Effector memory CD8-positive, alpha-beta T cell (primary cell): Measurements from ENCODE around the gene KLK8.

Experiments
- ATAC-seq: fragments of 150-1000 bp; cut with Tn5 transposase; replicated peaks from 2 replicates; pipeline ENCODE4 v1.10.0; 2021; ENCODE audit warnings: mild to moderate bottlenecking, moderate library complexity
- DNase-seq, 3 experiments: peaks; one replicate each; pipeline ENCODE4 v3.0.0; 2021
- H3K27ac Mint-ChIP-seq, 2 donors: one replicate each; pipeline ENCODE4 v1.8.0; 2022; ENCODE audit warnings: mild to moderate bottlenecking in 2 of 2, mixed read lengths in 2 of 2, moderate library complexity in 2 of 2
- H3K27me3 Mint-ChIP-seq, 2 donors: one replicate each; pipeline ENCODE4 v1.8.0; 2022; ENCODE audit warnings: mixed read lengths in 2 of 2
- H3K36me3 Mint-ChIP-seq: one replicate; pipeline ENCODE4 v1.8.0; 2022; ENCODE audit warnings: mild to moderate bottlenecking, moderate library complexity, mixed read lengths; ENCODE audit not compliant: insufficient read depth
- H3K4me1 Mint-ChIP-seq, 2 donors: one replicate each; pipeline ENCODE4 v1.8.0; 2022; ENCODE audit warnings: low read depth in 2 of 2, mixed read lengths in 2 of 2
- H3K4me3 Mint-ChIP-seq, 2 donors: one replicate each; pipeline ENCODE4 v1.8.0; 2022; ENCODE audit warnings: mild to moderate bottlenecking in 2 of 2, mixed read lengths in 2 of 2, moderate library complexity in 2 of 2
- H3K9me3 Mint-ChIP-seq, 2 donors: one replicate each; pipeline ENCODE4 v1.8.0; 2022; ENCODE audit warnings: mixed read lengths in 2 of 2

Gene KLK8

DNA sequence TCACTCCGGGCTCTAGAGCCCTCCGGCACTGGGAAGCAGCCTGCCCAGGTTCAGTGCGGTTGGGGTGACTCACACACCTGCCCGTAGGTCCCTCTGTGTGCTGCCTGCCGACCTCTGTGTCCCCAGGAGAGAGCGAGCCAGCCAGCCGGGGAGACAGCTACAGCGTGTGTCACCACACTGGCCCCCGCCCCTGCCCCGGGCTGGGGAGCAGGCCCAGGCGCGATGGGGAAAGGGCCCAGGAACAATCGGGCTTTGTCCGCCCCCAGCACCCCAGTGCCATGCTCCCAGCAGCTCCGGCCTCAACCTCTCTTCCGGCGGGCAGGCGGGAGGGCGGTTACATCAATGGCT, 32.0 kb downstream of the KLK8 start, which contains the start of gene KLK6:
Gene KLK6 (minus strand): TSS at position 179 of the 348 bp plus-strand sequence. CDS start 1,487 bp downstream, outside the sequence.
- no peak within 1 kb of the TSS for H3K27ac Mint-ChIP-seq
- H3K36me3 Mint-ChIP-seq, result no peaks in the 10 kb centered on the region
- no peak for DNase-seq
- H3K4me1 Mint-ChIP-seq, result no peaks in the 10 kb centered on the region
- peaks cover 66 to 83% of the 10 kb centered on the region in 2 donors for H3K27me3 Mint-ChIP-seq
- H3K9me3 Mint-ChIP-seq, result no peaks in the 10 kb centered on the region
- no peak within 1 kb of the TSS for H3K4me3 Mint-ChIP-seq
- ATAC-seq, result no peak

DNA sequence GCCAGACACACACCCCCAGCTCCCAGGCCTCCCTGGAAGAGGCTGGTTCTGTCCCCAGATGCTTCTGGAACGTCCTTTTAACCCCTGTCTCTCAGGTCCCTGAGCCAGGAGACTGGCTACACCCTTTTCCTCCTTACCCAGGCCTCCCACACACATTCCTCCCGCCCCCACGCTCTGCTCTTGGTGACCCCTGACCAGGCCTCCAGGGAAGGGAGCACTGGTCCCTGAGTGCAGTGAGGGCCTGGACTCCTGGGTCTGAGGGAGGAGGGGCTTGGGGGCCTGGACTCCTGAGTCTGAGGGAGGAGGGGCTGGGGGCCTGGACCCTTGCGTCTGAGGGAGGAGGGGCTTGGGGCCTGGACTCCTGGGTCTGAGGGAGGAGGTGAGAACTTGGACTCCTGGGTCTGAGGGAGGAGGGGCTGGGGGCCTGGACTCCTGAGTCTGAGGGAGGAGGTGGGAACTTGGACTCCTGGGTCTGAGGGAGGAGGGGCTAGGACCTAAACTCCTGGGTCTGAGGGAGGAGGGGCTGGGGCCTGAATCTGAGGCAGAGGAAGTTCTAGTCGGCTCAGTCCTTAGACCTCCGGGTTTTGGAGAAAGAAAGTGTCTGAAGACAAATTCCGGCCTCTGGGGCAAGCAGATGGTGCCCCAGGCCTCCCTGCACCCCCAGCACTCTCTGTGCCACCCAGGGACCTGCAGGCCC, 32.5 kb downstream of the KLK8 start:
- Mint-ChIP-seq H3K9me3 (peaks cover 0 to 2% of the 10 kb centered on the region in 2 donors), H3K27me3 (peaks cover 70 to 88% of the 10 kb centered on the region in 2 donors), H3K4me1 (no peaks in the 10 kb centered on the region), H3K36me3 (no peaks in the 10 kb centered on the region), H3K4me3 (no peak overlapping the region), H3K27ac (no peak overlapping the region)
- DNase-seq, result no peak
- ATAC-seq, result no peak

DNA sequence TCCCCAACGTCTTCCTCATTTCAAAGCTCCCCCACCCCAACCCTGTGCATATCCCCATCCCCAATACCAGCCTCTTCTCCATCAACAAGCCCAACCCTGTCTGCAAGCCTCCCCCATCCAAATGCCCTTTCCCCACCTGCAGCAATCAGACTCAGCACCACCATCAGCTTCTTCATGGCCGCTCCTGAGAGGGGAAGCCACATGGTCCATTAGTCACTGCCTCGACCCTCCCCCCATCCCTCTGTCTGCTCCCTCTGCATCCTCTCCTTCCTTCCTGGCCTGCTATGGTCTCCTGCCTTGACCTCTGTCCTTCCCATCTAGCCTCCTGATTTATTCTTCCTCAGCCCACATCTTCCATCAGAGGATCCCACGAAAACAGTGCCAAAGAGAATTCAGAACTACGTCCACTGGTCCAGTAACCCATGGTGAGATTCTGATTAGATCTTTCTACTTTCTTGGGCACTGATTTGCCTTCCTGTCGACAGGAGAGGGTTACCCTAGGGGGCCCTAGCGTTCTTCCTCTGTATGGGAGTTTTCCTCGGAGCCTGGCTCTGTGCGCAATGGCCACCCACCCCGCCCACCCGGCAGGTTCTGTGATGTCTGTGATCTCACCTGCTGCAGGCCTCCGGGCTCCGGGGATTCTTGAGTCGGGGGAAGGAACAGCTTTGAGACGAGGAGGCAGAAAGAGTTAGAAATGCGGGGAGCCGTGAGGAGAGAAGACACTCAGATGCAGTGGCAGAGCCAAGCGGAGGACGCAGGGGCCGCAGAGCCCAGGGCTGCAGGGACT, 33.3 kb downstream of the KLK8 start:
- Mint-ChIP-seq H3K36me3 (no peaks in the 10 kb centered on the region), H3K9me3 (peaks cover under 1 to 2% of the 10 kb centered on the region in 2 donors), H3K27ac (no peak overlapping the region), H3K27me3 (peaks cover 68 to 88% of the 10 kb centered on the region in 2 donors), H3K4me1 (no peaks in the 10 kb centered on the region), H3K4me3 (no peak overlapping the region)
- DNase-seq (no peak), ATAC-seq (no peak)

GRCh38 chr19:50964266-50964665, 37.1 kb downstream of the KLK8 start:
- peaks cover 8 to 10% of the 10 kb centered on the region in 2 donors for H3K9me3 Mint-ChIP-seq
- H3K27ac Mint-ChIP-seq, result no peak overlapping the region
- no peak overlapping the region for H3K4me3 Mint-ChIP-seq
- H3K27me3 Mint-ChIP-seq, result peaks cover 46 to 52% of the 10 kb centered on the region in 2 donors
- no peak for ATAC-seq
- H3K36me3 Mint-ChIP-seq, result no peaks in the 10 kb centered on the region
- no peaks in the 10 kb centered on the region for H3K4me1 Mint-ChIP-seq
- DNase-seq, result no peak

DNA sequence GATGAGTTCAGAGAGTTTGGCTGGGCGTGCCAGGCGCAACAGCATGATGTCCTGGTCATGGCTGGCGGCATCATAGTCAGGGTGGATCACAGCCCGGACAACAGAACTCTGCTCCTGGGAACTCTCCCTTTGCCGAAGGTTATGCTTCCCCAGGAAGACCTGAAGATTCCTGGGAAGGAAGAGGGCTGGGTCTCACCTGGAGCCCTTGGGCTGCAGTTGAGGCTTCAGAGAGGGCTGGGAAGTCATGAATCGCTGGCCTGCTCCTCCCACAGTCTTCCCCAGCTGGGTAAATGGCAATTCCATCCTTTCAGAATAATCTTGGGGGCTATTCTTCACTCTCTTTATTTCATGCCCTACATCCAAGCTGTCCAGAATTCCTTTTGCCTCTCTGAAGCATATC, 38.0 kb downstream of the KLK8 start:
- Mint-ChIP-seq H3K9me3 (peaks cover 8 to 10% of the 10 kb centered on the region in 2 donors), H3K27ac (no peak overlapping the region)

GRCh38 chr19:50962245-50962644, 39.2 kb downstream of the KLK8 start:
- Mint-ChIP-seq H3K27ac (no peak overlapping the region), H3K36me3 (no peaks in the 10 kb centered on the region), H3K27me3 (peaks cover 53 to 58% of the 10 kb centered on the region in 2 donors), H3K4me1 (no peaks in the 10 kb centered on the region), H3K4me3 (no peak overlapping the region), H3K9me3 (peaks cover 8 to 10% of the 10 kb centered on the region in 2 donors)
- ATAC-seq (no peak), DNase-seq (no peak)

More for the DNA sequence above, 38.0 kb downstream of the KLK8 start:
- DNase-seq (no peak), ATAC-seq (no peak)
- Mint-ChIP-seq H3K27me3 (peaks cover 54 to 58% of the 10 kb centered on the region in 2 donors), H3K4me3 (no peak overlapping the region), H3K36me3 (no peaks in the 10 kb centered on the region), H3K4me1 (no peaks in the 10 kb centered on the region)

DNA sequence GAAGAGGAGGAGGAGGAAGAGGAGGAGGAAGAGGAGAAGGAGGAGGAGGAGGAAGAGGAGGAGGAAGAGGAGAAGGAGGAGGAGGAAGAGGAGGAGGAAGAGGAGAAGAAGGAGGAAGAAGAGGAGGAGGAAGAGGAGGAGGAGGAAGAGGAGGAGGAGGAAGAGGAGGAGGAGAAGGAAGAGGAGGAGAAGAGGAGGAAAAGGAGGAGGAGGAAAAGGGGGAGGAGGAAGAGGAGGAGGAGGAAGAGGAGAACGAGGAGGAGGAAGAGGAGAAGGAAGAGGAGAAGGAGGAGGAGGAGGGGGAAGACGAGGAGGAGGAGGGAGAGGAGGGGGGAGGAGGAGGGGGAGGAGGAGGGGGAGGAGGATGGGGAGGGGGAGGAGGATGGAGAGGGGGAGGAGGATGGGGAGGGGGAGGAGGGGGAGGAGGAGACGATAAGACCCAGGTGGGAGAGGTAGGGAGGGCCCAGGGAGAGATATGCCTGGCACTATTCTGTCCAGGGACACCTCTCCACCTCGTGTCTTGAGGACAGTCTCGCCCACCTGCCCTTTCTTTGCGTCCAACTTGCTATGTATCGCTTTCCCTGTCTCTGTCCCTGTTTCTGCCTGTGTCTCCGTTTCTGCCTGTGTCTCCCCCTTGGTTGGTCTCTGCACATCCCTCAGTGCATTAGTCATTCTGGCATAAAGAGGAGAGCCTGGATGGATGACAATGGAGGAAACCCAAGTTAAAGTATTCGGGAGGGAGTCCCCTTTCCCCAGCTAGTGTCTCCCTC, 41.5 kb downstream of the KLK8 start:
- H3K9me3 Mint-ChIP-seq, result peaks cover 8 to 10% of the 10 kb centered on the region in 2 donors
- no peaks in the 10 kb centered on the region for H3K36me3 Mint-ChIP-seq
- DNase-seq, result no peak
- H3K4me1 Mint-ChIP-seq, result no peaks in the 10 kb centered on the region
- peaks cover 41 to 45% of the 10 kb centered on the region in 2 donors for H3K27me3 Mint-ChIP-seq
- no peak overlapping the region for H3K27ac Mint-ChIP-seq
- ATAC-seq, result no peak
- no peak overlapping the region for H3K4me3 Mint-ChIP-seq

- DNase-seq (no peak), ATAC-seq (no peak)
- peaks cover 2 to 5% of the 10 kb centered on the region in 2 donors for H3K9me3 Mint-ChIP-seq
- H3K4me3 Mint-ChIP-seq, result no peak overlapping the region
- H3K27me3 Mint-ChIP-seq, result peaks cover 37 to 41% of the 10 kb centered on the region in 2 donors
- no peaks in the 10 kb centered on the region for H3K4me1 Mint-ChIP-seq
- no peaks in the 10 kb centered on the region for H3K36me3 Mint-ChIP-seq
- H3K27ac Mint-ChIP-seq, result no peak overlapping the region
Observed at GRCh38 chr19:50957587-50957986, 43.8 kb downstream of the KLK8 start.

- Mint-ChIP-seq H3K4me1 (no peaks in the 10 kb centered on the region), H3K36me3 (no peaks in the 10 kb centered on the region), H3K27ac (no peak within 1 kb of the TSS), H3K27me3 (peaks cover 43 to 56% of the 10 kb centered on the region in 2 donors), H3K9me3 (peaks cover 2 to 7% of the 10 kb centered on the region in 2 donors), H3K4me3 (no peak within 1 kb of the TSS)
- ATAC-seq (no peak), DNase-seq (no peak)
Observed at GRCh38 chr19:50952910-50953309, 48.5 kb downstream of the KLK8 start, which contains the start of gene KLK5. Gene KLK5 (minus strand): TSS chr19:50953038. CDS start chr19:50952657, 381 bp downstream.

- H3K4me1 Mint-ChIP-seq, result no peaks in the 10 kb centered on the region
- peaks cover 42 to 55% of the 10 kb centered on the region in 2 donors for H3K27me3 Mint-ChIP-seq
- no peaks in the 10 kb centered on the region for H3K36me3 Mint-ChIP-seq
- DNase-seq, result no peak
- no peak for ATAC-seq
- H3K9me3 Mint-ChIP-seq, result peaks cover 2 to 7% of the 10 kb centered on the region in 2 donors
- H3K4me3 Mint-ChIP-seq, result no peak overlapping the region
- no peak overlapping the region for H3K27ac Mint-ChIP-seq
Observed at GRCh38 chr19:50949861-50950260, 51.5 kb downstream of the KLK8 start.

- Mint-ChIP-seq H3K4me1 (no peaks in the 10 kb centered on the region), H3K27ac (no peak overlapping the region), H3K4me3 (no peak overlapping the region), H3K27me3 (peaks cover 52 to 63% of the 10 kb centered on the region in 2 donors), H3K36me3 (no peaks in the 10 kb centered on the region), H3K9me3 (peaks cover 2 to 7% of the 10 kb centered on the region in 2 donors)
- DNase-seq, result no peak
- no peak for ATAC-seq
Observed at GRCh38 chr19:50947123-50947522, 54.3 kb downstream of the KLK8 start.
